Activated naive CD8-positive, alpha-beta T cell treated with anti-CD3 and anti-CD28 coated beads, Interleukin-2, amount 50 U/mL, for 16 hours (primary cell): ENCODE data around the gene C1orf210.

ENCODE experiments used
- DNase-seq: peaks from one replicate; pipeline ENCODE4 v3.0.0-alpha.2; 2020; ENCODE audit warnings: low read depth, low spot score

Gene C1orf210

GRCh38 chr1:43274125-43274803 is 11.1 kb downstream of the C1orf210 start:
- no peak for DNase-seq

GRCh38 chr1:43273708-43274107 is 11.7 kb downstream of the C1orf210 start:
- DNase-seq: no peak

GRCh38 chr1:43272576-43273571 is 12.5 kb downstream of the C1orf210 start:
- DNase-seq: no peak

DNA sequence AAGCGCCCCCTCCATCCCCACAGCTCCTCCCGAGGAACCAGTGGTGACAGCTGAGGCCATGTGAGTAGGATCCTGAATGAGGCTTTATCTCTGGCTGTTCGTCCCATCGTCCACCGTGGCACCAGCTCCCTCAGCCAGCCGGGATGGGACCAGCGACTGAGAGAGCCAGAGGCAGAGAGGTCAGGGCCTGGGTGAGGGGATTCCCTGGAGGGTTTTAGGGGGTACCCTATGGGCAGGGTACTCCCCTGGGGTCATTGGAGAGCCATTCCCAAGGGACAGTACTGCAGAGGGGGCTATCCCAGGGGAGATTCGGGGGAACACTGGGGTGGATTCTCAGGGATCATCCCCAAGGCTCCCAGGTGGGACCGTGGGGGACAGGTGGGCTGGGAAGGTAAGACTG is 13.2 kb downstream of the C1orf210 start:
- no peak for DNase-seq

- DNase-seq: no peak
Observed at GRCh38 chr1:43271186-43272118, 13.9 kb downstream of the C1orf210 start.

GRCh38 chr1:43270421-43271095 is 14.8 kb downstream of the C1orf210 start:
- DNase-seq: no peak

GRCh38 chr1:43269627-43270375 is 15.6 kb downstream of the C1orf210 start, which contains the start of gene TMEM125:
TSS of gene TMEM125 (plus strand) at chr1:43269983. CDS start at chr1:43272723, 2,740 bp downstream.
- no peak for DNase-seq

- no peak for DNase-seq
Observed at GRCh38 chr1:43267818-43268425, 17.5 kb downstream of the C1orf210 start.

DNA sequence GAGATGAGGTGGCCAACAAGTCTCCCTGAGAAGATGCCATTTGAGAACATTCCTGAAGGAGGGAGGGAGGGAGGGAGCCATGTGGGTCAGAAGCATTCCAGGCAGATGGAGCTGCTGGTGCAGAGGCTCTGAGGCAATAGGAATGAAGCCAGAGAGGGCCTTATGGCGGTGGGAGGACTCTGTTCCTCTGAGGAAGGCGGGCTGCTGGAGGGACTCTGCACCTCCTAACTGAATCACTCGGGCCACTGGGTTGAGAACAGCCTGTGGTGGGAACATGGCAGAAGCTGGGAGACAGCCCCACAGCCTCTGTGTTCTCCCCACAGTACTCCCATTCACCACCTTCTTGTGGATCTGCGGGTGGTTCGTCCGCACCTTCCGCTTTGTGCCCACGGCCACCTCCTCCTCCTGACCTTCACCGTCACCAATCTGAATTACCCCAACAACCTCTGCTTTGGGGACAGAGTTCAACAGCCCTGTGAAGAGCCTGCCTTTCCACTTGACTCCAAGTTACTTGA is 18.0 kb downstream of the C1orf210 start:
- DNase-seq: no peak

GRCh38 chr1:43266881-43267280 is 18.5 kb downstream of the C1orf210 start:
- DNase-seq: no peak

GRCh38 chr1:43265431-43265830 is 19.9 kb downstream of the C1orf210 start:
- DNase-seq: no peak

GRCh38 chr1:43258370-43258769 is 27.0 kb downstream of the C1orf210 start:
- DNase-seq: no peak

GRCh38 chr1:43256675-43257570 is 28.5 kb downstream of the C1orf210 start:
- DNase-seq: no peak

DNA sequence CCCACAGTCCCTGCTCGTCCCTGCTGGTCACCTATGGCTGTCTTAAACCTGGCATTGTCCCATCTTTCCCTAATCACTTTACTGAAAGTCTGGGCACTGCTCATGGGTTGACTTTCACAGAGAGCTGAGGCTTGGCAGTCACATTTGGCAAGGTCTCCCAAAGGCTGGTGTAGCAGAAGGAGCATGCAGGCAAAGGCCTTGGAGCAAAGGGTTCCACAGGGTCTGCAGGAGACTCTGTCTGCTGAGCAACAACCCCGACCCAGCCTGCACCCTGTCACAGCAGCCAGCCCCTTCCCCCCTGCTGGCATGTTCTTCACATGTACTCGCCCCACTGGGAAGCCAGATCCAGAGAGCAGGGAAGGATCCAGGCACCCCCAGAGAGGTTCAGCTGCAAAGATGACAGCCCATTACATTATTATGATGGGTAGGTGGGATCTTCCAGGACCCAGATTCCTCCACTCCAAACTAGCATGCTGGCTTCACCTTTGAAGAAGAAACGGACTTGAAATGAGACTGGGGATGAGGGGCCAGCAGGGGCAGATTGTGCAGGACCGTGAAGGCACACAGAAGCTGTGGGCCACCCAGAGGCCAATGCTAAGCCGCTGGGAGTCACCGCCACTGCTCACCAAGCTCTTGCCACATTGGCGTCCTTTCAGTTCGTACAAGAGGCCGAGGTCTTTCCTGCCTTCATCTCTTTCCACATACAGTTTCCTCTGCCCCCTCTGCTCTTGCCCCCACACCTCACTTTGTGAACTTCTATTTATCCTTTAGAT is 29.8 kb downstream of the C1orf210 start:
- no peak for DNase-seq

DNA sequence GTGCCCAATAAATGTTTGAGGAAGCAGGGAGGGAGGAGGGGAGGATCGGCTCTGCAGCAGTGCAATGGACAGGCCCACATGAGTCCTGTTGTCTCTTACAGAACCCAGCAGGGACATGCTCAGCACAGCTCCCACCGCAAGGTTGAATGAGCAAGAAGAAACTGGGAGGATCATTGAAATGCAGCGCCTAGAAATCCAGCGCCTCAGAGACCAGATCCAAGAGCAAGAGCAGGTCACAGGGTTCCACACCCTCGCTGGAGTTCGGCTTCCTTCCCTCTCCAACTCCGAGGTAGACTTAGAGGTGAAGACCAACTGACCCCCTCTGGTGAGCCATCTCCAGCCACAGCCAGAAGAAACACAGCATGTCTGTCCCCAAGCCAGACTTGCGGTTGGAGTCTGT is 31.5 kb downstream of the C1orf210 start:
- DNase-seq: no peak

DNA sequence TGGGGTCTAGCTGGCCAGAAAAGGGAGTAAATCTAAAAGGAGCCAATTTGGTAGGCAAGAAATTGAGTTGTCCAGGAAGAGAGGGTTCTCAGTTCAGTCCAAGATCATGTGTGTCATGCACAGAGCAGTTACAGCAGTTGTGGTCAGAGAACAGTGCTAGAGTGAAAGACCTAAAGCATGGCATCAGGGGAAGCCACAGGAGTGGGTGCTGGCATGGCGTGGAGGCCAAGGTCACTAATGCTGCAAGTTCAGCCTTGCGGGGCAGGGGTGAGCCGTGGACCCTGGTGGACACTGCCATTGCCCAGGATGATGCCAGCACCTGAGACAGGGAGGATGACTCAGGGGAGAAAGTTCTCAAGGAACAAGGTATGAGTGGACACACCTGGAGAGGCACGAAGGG is 32.2 kb downstream of the C1orf210 start:
- no peak for DNase-seq

DNA sequence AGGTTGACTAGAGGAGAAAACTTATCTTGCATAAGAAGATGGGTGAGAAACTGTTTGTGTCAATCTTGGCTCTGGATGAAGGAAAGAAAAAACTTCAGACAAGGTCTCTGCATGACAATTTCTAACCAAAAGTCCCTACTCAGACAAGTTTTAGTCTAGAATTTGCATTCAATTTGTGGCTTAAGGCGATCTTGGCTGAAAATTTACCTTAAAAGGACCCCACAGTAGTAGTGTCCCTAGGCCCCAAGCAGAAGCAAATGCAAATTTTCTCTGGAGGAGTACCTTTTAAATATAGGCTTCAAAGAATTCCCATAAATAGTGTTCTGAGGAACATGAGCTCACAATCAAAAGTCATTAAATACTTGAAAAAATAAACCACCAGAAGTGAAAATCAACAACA is 33.2 kb downstream of the C1orf210 start:
- no peak for DNase-seq

GRCh38 chr1:43251024-43251423 is 34.4 kb downstream of the C1orf210 start:
- no peak for DNase-seq
